H1 (cell line): ENCODE data around the gene SKAP1.

Source experiments
- CTCF ChIP-seq, 3 experiments: IDR thresholded peaks; 1 replicate in 2 of 3; 2 replicates in 1 of 3; pipeline versions ENCODE4 v1.5.1 to v1.6.1; 2011; ENCODE audit warnings: low read length in 3 of 3, mild to moderate bottlenecking in 3 of 3, inconsistent platforms in 2 of 3, low read depth in 1 of 3, moderate library complexity in 1 of 3; ENCODE audit not compliant: insufficient read depth in 1 of 3; ENCODE audit errors: control extremely low read depth in 1 of 3
- MAX ChIP-seq: IDR thresholded peaks from 2 replicates; pipeline ENCODE4 v1.6.1; 2012; ENCODE audit warnings: inconsistent platforms
- NANOG ChIP-seq: IDR thresholded peaks from 2 replicates; pipeline ENCODE4 v1.6.1; 2011; ENCODE audit warnings: low read length, low read depth, mild to moderate bottlenecking, inconsistent platforms; ENCODE audit not compliant: insufficient read depth, poor library complexity, severe bottlenecking
- TAF1 ChIP-seq: IDR thresholded peaks from 2 replicates; pipeline ENCODE4 v1.6.1; 2011; ENCODE audit warnings: mild to moderate bottlenecking, low read depth, low read length

- TF ChIP-seq TAF1 (no peak), CTCF (IDR thresholded peaks at IDR 0.05; ENCODE audit: control extremely low read depth in 1 of 3, insufficient read depth in 1 of 3, low read depth in 1 of 3, low read length in 3 of 3) (no peak), MAX (no peak), NANOG (no peak)
These were observed 256.6 kb downstream of the SKAP1 start for GRCh38 chr17:48173191-48173984.
